ENCODE measurements around the gene DNAJA3. TPM values are rescaled to one million over a fixed set of nuclear protein-coding genes. Genes with fewer than 3 reads are reported as not detected.

Gene DNAJA3
- total RNA-seq, 1 experiment from 2014 or later: 64.1 TPM

- TF ChIP-seq ATF6 (CRISPR knock-in tag; IDR thresholded peaks at IDR 0.05) (no peak), ZBTB43 (CRISPR knock-in tag; IDR thresholded peaks at IDR 0.05) (no peak), ZNF263 (CRISPR knock-in tag; IDR thresholded peaks at IDR 0.05; ENCODE audit: low read depth) (no peak), IRF2 (CRISPR knock-in tag; IDR thresholded peaks at IDR 0.05; ENCODE audit: borderline replicate concordance, low read depth) (no peak), ZNF232 (CRISPR knock-in tag; IDR thresholded peaks at IDR 0.05) (no peak), AR (CRISPR knock-in tag; IDR thresholded peaks at IDR 0.05) (no peak), FOXK1 (CRISPR knock-in tag; IDR thresholded peaks at IDR 0.05) (no peak)
These were observed 62.4 kb downstream of the DNAJA3 start (continued) for GRCh38 chr16:4487955-4488498.

GRCh38 chr16:4488499-4488967 lies 62.9 kb downstream of the DNAJA3 start:
- ATAC-seq (no peak), DNase-seq (ENCODE audit: low spot score) (no peak)
- POLR2A ChIA-PET: interaction anchor here (0.6 kb wide), 1 partner anchor 499 kb away, joined by 3 read pairs; no protein-coding TSS in a partner anchor
- Mint-ChIP-seq H3K4me1 (no peaks in the 10 kb centered on the region), H3K27me3 (ENCODE audit: low read depth) (no peaks in the 10 kb centered on the region), H3K36me3 (no peaks in the 10 kb centered on the region), H3K27ac (no peak overlapping the region), H3K9me3 (no peaks in the 10 kb centered on the region), H3K4me3 (no peak overlapping the region)
- CTCF ChIA-PET: interaction anchor here (0.6 to 1.7 kb wide), 4 partner anchors 63 to 1002 kb away, joined by 3 to 5 read pairs (median 4); no protein-coding TSS in a partner anchor
- no peak for TF ChIP-seq E2F1 (CRISPR knock-in tag; IDR thresholded peaks at IDR 0.05)
- no peak for TF ChIP-seq ZNF138 (CRISPR knock-in tag; conservative IDR thresholded peaks at IDR 0.05)

- H3K4me3 Mint-ChIP-seq: no peak overlapping the region
- no peak for DNase-seq (ENCODE audit: low spot score)
- no peaks in the 10 kb centered on the region for H3K9me3 Mint-ChIP-seq
- no peaks in the 10 kb centered on the region for H3K27me3 Mint-ChIP-seq (ENCODE audit: low read depth)
- ChIA-PET POLR2A (no interaction called here), CTCF (no interaction called here)
- no peaks in the 10 kb centered on the region for H3K36me3 Mint-ChIP-seq
- no peak overlapping the region for H3K27ac Mint-ChIP-seq
- H3K4me1 Mint-ChIP-seq: no peaks in the 10 kb centered on the region
- ATAC-seq: no peak
- no peak for TF ChIP-seq ARID4B (CRISPR knock-in tag; IDR thresholded peaks at IDR 0.05; ENCODE audit: borderline replicate concordance)
- TF ChIP-seq TP53 (CRISPR knock-in tag; IDR thresholded peaks at IDR 0.05): no peak
- TF ChIP-seq TCF7 (CRISPR knock-in tag; IDR thresholded peaks at IDR 0.05; ENCODE audit: low read depth): no peak
- TF ChIP-seq RELA (CRISPR knock-in tag; IDR thresholded peaks at IDR 0.05; ENCODE audit: borderline replicate concordance): no peak
- no peak for TF ChIP-seq SMAD3 (CRISPR knock-in tag; IDR thresholded peaks at IDR 0.05; ENCODE audit: borderline replicate concordance)
- no peak for TF ChIP-seq ZNF232 (CRISPR knock-in tag; IDR thresholded peaks at IDR 0.05)
- TF ChIP-seq STAT6 (CRISPR knock-in tag; conservative IDR thresholded peaks at IDR 0.05; ENCODE audit: low read depth): no peak
- TF ChIP-seq PRRX2 (CRISPR knock-in tag; IDR thresholded peaks at IDR 0.05): no peak
- no peak for TF ChIP-seq ZNF396 (CRISPR knock-in tag; IDR thresholded peaks at IDR 0.05; ENCODE audit: borderline replicate concordance)
- TF ChIP-seq NR2C2 (CRISPR knock-in tag; IDR thresholded peaks at IDR 0.05): no peak
These were observed 63.4 kb downstream of the DNAJA3 start for GRCh38 chr16:4489030-4489429.
